Activated B cell treated with CpG ODN at 0.5 μM for 24 hours (primary cell): ENCODE measurements around the gene USP20. TPM values are rescaled to one million over a fixed set of nuclear protein-coding genes. Genes with fewer than 3 reads are reported as not detected.

Source experiments
- ATAC-seq: fragments of 200-7000 bp; cut with Tn5 transposase; one replicate; pipeline ENCODE4 v1.10.0; 2021; ENCODE audit warnings: low read depth, mild to moderate bottlenecking, moderate library complexity
- CTCF ChIA-PET: fragments of 350-600 bp; sonication (Branson Sonifier 250); formaldehyde crosslinking; loops from one replicate; lab custom pipeline; 2021; ENCODE audit warnings: antibody characterized with exemption; lab: Charles Lee
- POLR2A ChIA-PET: fragments of 350-600 bp; sonication (Branson Sonifier 250); formaldehyde crosslinking; loops from one replicate; lab custom pipeline; 2021; ENCODE audit warnings: antibody characterized with exemption; lab: Charles Lee
- DNase-seq: peaks from one replicate; pipeline ENCODE4 v3.0.0; 2022
- H3K27ac Mint-ChIP-seq: one replicate; pipeline ENCODE4 v1.8.0; 2020; ENCODE audit warnings: mixed read lengths
- H3K27me3 Mint-ChIP-seq: one replicate; pipeline ENCODE4 v1.8.0; 2021; ENCODE audit warnings: mixed read lengths
- H3K36me3 Mint-ChIP-seq: one replicate; pipeline ENCODE4 v1.8.0; 2021; ENCODE audit warnings: low read depth, mixed read lengths
- H3K4me1 Mint-ChIP-seq: one replicate; pipeline ENCODE4 v1.8.0; 2021; ENCODE audit warnings: mixed read lengths
- H3K4me3 Mint-ChIP-seq: one replicate; pipeline ENCODE4 v1.8.0; 2020; ENCODE audit warnings: mild to moderate bottlenecking, mixed read lengths
- H3K9me3 Mint-ChIP-seq: one replicate; pipeline ENCODE4 v1.8.0; 2020; ENCODE audit warnings: mixed read lengths
- CTCF ChIP-seq: fragments of 200-600 bp; IDR thresholded peaks from one replicate; pipeline ENCODE4 v1.8.0; 2022; ENCODE audit warnings: antibody characterized with exemption, mild to moderate bottlenecking
- intact Hi-C: fragments of 100-400 bp; cut with micrococcal nuclease; formaldehyde crosslinking; loops from one replicate; pipeline ENCODE4 v1.15.1; 2024
- total RNA-seq: library from RNA; stranded (reverse); gene quantifications from 2 replicates; pipeline ENCODE4 v1.2.3, GENCODE V29; 2022

The USP20 gene
- total RNA-seq, 1 donor from 2014 or later, result 31.6 TPM

- Mint-ChIP-seq H3K4me1 (peaks cover 38% of the 10 kb centered on the region), H3K27me3 (no peaks in the 10 kb centered on the region), H3K27ac (no peak overlapping the region), H3K36me3 (peaks cover 80% of the 10 kb centered on the region), H3K4me3 (no peak overlapping the region), H3K9me3 (no peaks in the 10 kb centered on the region)
- ATAC-seq (no peak), DNase-seq (no peak)
- intact Hi-C loops, result loop anchor here (5.0 kb wide), 1 partner anchor 43 kb away; no protein-coding TSS in a partner anchor
- CTCF ChIA-PET, result no interaction called here
- TF ChIP-seq CTCF, result no peak
- POLR2A ChIA-PET, result interaction anchor here (0.6 to 1.3 kb wide), 2 partner anchors 12 to 13 kb away, joined by 3 to 7 read pairs; no protein-coding TSS in a partner anchor
Observed at GRCh38 chr9:129930743-129931142, 95.5 kb downstream of the USP20 start.

Other genes with a start within 250 kb of the USP20 start
- not detected in 2 replicates for gene C9orf50, start 214.4 kb upstream of the USP20 start, total RNA-seq
- 33.1 and 40.1 TPM in 2 replicates for gene NTMT1, start 209.3 kb upstream of the USP20 start, total RNA-seq
- gene ASB6, start 193.3 kb upstream of the USP20 start, total RNA-seq, result 18.9 and 20.1 TPM in 2 replicates
- not detected in 2 replicates for gene PRRX2, start 169.8 kb upstream of the USP20 start, total RNA-seq
- gene PTGES, start 82.4 kb upstream of the USP20 start, total RNA-seq, result not detected in 2 replicates
- 11.8 and 15.3 TPM in 2 replicates for gene TOR1B, start 32.3 kb upstream of the USP20 start, total RNA-seq
- 28.5 and 29.5 TPM in 2 replicates for gene TOR1A, start 11.3 kb upstream of the USP20 start, total RNA-seq
- 34.1 and 42.7 TPM in 2 replicates for gene C9orf78, start 183 bp upstream of the USP20 start, total RNA-seq
- gene FNBP1, start 207.7 kb downstream of the USP20 start, total RNA-seq, result 454 and 501 TPM in 2 replicates
- gene GPR107, start 218.4 kb downstream of the USP20 start, total RNA-seq, result 17.7 and 19.6 TPM in 2 replicates